HG03342 (cell line): ENCODE measurements around the gene LRMDA.

Experiments used
- ATAC-seq: cut with Tn5 transposase; IDR thresholded peaks from one replicate; pipeline ENCODE4 v1.9.1; 2021; ENCODE audit warnings: mild to moderate bottlenecking, moderate library complexity; ENCODE audit not compliant: unreplicated experiment

Gene LRMDA

DNA sequence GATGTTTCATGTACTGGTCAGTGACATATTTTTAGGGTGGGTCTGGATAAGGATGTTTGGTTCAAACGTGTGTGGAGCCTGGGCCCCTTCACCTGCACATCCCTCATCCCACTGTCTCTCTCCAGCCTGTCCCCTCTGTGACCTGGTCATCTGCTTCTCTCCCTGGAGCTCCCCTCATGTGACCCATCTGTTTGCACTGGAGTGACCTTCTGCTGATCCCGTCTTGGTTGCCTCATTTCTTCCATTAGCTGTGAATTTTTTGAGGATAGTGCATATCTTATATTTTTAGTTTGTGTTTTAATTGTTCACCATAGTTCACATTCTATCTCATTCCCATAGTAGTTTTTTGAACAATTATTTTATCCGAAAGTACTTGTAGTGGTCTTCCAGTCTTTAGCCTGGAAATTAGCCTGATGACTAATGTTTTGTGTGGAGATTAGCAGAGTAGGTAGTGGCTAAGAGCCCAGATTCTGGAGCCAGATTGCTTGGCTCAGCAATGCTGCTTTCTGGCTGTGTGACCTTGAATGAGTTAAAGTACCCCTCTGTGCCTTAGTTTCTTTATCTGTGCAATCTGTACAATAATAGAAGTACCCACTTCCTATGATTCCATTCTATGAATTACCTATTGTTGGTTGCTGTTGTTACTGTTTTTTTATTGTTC, 224.5 kb downstream of the LRMDA start:
- ATAC-seq = no peak

DNA sequence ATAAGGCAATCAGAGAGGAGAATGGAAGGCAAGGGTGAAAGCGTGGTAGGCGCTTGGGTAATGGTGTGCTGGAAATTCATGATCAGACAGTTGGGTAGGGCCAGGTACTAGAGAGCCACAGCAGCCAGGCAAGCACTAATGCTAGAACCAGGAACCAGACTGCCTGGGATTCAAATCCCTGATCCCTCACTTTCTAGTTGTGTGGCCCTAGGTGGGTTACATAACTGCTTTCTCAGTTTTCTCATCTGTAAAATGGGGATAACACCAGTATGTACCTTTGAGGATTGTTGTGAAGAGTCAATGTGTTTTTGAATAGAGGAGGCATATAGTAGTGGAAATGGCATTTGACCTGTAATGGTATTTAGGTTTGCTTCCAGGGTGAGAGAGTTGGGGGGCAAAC, 225.9 kb downstream of the LRMDA start:
- ATAC-seq = no peak

DNA sequence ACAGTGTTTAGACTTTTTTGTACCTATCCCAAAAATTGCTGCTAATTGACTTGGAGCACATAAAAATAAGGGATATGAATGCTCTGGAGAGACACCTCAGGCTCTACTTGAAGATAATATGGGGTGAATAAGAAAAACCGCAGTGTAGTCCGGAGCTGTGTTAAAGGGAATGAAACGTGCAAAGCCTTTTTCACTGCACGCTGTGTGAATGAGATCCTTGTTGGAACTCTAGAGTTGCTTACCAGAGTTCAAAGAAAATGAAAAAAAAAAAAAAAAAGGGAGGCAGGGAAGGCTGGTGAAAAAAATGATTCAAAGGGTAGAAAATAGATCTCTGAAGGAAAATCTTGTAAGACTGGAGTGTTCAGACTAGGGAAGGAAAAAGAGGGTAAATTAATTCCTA, 226.6 kb downstream of the LRMDA start:
- ATAC-seq = no peak

DNA sequence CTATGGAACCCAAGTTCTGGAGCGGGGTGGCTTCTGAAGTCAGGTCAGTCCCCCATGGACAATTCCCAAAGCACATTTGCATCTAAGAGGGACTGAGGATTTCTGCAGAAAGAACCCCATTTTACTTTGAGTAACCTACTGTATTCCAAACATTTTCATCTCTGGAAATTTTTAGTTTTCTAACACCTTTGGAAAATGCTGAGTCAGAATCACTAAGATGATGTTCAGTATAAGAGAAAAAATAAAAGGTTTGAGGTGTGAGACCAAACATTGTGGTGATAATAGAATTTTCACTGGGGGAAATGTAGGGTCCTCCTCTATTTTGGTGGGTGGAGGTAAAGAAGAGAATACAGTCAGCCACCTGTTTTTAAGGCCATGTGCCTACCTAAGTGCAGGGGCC, 227.1 kb downstream of the LRMDA start:
- no peak for ATAC-seq

DNA sequence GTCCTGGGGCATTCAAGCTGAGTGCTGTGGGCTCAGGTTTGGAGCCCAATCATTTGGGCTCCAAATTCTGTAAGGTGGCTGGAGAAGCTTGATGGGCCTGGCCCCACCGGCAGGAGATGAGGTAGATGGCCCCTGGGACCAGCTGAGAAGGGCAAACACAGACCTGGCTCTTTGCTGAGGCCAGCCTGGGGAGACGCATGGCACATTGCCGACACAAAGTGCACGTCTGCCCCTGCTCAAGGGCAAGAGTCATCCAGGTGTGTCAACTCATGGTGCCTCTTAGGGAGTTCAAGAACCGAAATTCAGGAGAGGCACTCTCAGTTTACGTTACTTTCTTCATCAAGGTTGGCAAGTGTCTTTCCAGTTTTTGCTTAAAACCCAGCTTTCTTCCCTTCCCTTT, 227.5 kb downstream of the LRMDA start:
- ATAC-seq = no peak

DNA sequence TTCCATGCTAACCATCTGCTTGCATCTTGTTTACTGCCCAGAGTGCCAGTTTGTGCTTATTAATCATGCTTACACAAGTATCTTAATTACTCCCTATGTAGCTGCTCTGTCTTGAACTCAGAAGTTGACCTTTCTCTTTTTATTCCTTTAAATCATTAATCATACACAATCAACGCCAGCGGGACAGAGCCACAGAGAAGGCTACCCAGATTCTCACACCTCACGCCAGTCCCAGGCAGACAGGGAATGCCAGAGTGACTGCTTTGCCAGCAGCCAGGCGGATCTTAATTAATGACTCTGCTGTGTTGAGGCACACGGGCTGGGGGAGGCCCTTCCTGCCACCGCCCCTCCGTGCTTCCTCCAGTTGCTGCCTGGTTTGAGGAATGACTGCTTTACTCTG, 229.4 kb downstream of the LRMDA start:
- ATAC-seq = no peak

DNA sequence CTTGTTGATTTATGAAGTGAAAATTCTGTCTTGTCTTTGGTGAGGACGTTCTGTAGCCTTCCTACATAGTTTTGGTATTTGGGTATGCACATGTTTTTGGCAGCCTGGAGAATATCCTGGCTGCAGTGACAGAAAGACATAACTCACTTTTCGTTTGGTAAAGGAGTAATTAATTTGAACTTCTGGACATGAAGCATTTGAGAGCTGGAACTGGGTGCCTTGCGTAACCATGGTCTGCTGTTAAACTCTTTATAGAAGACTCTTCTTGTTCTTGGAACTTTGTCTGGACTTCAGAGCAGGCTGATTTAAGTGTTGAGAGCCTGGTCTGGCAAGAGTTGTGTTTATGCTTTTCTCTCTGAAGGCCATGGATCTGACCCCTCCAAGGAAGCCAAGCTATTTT, 231.3 kb downstream of the LRMDA start:
- no peak for ATAC-seq

DNA sequence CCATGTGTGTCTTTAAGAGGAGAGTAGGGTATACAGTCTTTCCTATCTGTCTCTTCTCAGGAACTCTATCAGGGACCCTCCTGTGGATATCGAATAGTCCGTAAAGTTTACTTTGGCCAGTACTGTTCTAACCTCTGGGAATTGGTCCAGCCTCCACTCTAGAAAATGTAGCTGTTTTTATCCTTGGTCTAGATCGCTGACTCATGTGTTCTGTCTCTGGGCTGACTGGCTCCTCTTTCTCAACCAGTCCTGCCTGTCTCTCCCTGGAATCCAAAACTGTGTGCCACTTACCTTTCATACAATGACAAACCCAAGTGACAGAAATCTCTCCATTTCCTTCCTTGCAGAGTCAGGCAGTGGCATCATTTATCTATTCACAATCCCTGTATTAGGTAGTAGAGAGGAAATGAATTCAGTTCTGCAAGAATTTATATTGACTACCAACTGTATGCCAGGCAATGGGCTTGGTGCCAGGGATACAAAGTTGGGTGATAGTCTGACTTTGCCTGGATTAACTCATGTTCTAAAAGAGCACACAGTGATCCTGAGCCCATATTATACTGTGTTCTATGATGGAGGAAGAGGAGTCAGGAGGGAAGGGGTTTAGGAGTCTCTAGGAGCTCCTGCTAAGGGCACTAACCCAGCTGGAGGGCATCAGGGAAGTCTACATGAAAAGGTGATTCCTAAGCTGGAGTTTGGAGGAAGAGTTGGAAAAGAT, 232.7 kb downstream of the LRMDA start:
- ATAC-seq = no peak

DNA sequence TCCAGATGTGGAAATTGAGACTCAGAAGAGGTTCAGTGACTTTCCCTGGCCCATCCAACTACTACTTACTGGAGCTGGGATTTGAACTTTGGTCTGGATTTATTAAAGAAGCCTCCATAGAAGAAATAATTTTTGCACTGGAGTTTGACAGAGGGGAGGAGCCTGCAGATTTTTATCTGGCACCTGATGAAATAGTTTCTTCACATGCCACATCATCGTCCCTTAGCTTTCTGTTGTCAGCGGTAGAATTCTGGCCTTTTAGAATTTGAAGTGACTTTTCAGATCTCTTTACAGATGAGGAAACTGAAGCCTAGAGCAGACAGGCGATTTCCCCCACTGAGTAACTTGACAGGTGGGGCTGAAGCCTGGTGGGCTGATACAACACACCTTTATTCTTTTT, 233.5 kb downstream of the LRMDA start:
- no peak for ATAC-seq

DNA sequence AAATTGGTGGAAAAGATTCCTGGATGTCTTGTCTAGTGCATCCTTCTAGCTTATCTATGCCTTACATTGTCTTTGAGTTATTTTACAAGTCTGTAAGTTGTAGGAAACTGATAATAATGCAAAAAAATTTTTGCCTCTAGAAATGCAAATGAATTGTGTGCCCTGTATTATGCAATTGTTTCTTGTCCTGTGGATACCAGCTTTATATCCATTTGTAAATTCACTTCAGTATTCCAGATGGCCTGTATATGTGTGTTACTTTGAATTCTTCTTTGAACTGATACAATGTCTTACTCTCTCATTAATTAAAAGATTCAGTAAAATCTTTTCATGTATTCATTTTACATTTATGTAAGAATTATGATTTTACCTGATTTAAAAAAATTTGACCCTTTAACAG, 234.3 kb downstream of the LRMDA start:
- ATAC-seq = no peak

DNA sequence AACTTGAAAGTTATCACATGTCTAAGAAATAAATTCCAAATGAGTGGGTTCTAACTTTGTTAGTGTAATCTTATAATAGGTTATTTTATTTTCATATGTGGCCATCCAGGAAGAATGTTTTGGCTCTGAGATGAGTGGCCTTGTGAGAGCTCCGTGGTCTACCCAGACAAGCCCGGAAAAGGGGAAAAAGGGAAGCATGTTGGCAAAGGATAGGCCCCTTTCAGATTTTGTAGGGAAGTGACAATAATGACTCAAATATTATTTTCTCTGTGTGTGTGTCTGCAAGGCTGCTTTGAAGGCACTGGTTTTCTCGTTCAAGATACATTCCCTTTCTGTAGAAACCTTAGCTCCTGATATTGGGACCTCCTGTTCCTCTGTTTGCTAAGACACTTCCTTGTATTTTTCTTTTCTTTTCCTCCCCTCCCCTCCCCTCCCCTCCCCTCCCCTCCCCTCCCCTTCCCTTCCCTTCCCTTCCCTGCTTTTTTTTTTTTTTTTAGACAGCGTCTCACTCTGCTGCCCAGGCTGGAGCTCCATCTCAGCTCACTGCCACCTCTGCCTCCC, 240.8 kb downstream of the LRMDA start:
- ATAC-seq = no peak

DNA sequence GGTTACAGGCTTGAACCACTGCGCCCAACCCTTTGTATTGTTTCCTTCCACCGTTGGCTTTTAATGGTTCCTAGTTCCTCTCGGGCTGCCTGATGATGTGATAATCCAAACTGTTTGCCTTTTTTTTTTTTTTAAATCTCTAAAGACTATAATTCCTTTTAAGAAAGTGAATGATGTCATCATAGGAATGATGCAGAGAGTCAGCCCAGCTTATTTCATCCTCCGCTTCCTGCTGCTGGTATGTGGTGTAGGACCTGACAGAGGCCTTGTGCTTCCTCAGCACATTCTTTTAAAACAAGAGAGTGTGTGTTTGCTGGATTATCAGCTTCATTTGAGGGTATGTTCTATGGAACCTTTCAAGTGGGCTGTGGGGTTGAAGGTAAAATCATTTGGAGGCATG, 241.4 kb downstream of the LRMDA start:
- no peak for ATAC-seq

DNA sequence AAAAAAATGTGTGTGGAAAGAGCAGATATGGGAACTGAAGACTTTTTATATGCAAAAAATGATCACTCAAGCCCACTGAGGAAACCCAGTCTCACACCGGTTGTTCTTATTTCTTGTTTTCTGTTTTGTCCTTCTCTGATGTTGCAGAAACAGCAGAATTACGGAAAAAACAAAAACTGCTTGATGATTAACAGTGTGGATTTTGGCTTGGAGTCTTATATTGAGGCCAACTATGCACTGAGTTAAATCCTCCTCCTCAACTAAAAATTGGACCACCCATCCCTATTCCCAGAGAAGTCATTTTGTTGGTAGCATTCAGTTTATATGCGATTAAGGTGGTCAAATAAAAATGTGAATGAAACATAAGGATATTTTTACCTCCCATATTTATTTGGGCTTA, 246.1 kb downstream of the LRMDA start:
- ATAC-seq = no peak

DNA sequence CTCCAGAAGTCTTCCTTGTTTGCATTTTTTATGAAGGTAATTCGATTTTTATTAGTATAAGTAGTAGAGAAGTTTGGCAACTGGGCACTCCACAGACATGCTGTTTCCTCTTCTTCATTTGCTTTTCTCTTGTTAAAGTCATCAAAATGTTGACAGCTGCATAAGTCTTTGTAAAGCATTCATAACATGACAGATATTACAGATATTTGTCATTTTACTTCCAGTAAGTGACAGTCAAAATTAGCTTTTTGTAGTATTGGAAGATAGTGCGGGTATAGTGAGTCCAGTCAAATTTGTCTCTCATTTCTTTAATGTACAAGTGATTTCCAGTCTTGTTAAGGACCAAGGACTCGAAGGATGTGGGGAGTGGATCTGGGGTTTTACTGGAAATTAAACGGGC, 247.1 kb downstream of the LRMDA start:
- ATAC-seq = no peak

DNA sequence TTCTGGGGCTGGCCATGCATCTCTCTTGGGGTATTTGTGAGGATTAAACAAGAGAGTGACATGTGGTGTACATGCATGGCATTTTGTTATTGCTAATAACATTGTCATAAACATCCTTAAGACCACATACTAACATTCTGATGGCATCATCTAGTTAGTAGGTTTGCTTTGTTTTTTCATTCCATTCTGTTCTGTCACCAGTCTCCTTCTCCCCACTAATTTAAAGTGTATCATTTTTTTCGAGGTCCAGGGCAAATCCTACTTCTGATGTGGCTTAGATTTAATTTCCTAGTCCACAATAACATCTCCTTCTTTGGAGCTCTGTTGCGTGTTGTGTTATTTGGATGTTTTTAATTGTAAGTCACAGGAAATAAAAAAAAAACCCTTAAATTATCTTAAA, 248.1 kb downstream of the LRMDA start:
- no peak for ATAC-seq

DNA sequence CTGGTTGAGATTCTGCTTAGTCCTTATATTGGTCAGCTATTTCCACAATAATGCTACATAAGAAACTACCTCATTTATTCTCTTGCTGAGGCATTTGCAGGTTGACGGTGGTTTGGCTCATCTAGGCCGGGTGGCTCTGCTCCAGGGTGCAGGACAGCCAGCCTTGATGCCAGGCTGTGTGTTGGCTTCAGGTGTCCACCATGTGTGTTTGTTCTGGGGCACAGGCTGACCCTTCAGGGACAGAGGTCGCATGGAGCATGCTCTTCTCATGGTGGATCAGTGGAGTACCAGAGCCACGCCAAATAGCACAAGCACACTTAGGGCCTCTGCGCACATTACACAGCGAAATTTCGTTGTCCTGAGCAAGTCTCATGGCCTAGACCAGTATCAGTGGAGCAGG, 249.9 kb downstream of the LRMDA start:
- ATAC-seq = no peak

DNA sequence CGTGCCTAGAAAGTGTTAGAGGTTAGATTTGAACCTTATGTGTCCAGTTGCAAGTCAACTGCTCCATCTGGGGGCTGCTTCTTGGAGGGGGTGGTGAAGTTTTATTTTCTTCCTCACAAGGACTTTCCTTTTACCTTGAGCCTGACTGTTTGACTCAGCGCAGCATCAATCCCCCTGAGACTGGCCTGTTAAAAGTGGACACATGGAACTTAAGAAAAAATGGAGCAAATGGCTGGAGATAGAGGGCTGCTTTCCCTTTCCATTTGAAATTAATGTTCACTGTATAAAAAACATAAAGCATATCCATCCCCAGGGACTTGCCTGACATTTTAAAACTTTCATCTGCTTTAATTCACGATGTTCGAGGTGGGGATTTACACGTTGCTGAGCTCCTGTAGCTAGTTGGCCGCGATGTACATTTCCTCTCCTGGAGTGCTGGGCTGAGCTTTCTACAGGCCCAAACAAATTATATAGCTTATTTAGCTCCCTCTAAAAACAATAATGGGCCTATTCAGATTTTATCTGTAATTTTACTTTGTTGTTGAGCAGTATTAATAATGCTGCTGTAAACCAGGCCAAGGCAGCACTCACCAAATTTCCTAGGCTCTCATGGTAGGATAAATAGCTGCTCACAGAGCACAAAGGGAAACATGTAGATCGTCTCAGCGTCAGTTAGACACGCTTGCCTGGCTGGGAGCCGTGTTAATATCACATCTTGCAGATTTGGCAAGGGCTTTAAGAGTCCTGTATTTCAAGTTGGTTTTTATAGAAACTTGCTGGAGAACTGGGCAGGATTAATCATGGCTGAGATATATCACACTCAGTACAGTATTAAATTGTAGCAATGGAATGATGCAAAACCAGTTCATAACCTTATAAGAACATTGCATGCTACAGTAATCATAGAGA, 251.5 kb downstream of the LRMDA start:
- ATAC-seq = no peak

DNA sequence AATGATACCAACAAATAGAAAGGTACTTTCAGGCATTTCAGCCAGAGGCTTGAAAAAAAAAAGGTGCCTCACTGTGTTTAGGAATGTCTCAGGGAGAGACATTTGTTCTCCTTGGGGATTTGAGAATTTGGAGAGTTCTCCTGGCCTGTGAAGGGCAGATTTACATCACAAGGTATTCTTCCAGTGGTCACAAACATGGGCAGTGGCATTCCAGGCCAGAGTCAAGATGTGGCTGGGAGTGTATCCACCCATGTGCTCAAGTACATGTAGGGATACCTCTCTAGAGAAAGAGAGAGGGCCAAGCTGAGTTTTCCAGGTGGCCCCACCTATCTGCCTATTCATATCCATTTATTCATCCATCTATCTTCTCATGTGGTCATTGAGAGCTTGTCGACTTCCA, 253.8 kb downstream of the LRMDA start:
- no peak for ATAC-seq

DNA sequence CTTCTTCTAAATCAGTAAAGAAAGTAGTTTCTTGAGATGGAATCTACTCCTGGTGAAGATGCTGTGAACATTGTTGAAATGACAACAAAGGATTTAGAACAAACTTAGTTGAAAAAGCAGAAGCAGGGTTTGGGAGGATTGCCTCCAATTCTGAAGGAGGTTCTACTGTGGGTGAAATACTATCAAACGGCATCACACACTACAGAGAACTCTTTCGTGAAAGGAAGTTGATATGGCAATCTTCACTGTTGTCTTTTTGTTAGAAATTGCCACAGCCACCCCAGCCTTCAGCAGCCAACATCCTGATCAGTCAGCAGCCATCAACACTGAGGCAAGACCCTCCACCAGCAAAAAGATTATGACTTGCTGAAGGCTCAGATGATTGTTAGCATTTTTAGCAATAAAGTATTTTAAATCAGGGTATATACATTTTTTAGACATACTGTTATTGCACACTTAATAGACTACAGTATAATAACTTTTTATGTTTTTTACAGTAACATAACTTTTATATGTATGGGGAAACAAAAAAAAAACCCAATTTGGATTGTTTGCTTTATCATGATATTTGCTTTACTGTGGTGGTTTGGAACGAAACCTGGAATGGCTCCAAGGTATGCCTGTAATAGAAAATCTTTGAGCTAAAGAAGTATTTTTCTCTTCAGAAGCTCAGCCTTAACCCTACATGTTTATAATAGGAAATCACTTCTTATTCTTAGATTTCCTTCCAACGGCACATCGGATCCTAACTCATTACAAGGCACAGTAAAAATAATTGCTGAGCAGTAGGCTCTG, 257.3 kb downstream of the LRMDA start:
- ATAC-seq = no peak

DNA sequence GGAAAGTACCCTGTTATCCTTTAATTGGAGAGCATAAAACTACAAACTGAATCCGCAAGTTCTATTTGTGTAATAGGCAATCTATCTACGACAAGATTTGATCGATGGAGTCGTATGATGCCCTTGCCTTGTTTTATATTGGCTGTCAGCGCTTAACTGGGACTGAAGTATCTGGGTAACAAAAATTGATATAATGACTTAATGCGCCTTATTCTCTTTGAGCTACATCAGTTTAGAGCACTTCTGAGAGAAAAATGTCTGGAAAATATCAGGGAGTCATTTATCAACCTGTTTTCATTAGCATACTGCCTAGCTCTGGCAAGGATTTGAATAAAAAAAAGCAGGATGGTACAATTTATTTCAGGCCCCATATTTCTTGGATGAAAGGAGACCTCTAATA, 262.1 kb downstream of the LRMDA start:
- no peak for ATAC-seq

DNA sequence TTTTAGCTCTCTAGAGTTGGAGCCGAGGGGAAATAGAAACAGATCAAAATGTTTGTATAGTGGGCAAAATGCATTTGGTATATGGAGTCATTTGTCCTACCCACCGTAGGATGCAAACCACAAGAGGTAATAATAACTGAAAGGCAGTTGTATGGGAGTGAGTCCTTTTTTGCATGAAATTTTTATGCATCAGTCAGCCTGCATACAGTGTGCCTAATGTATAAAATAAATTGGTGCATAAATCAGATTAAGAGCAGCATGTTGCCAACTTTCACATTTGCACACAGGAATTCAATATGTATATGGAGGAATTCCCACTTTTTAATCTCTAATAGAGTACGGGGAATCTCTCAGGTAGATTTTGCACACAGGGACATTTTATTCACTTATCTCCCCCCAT, 262.8 kb downstream of the LRMDA start:
- ATAC-seq = no peak
